ENCODE measurements around the gene HRAS. TPM values are rescaled to one million over a fixed set of nuclear protein-coding genes. Genes with fewer than 3 reads are reported as not detected.

The HRAS gene
- total and polyA plus RNA-seq, 10 donors: 16.6 to 90.9 (median 31.2) TPM

DNA sequence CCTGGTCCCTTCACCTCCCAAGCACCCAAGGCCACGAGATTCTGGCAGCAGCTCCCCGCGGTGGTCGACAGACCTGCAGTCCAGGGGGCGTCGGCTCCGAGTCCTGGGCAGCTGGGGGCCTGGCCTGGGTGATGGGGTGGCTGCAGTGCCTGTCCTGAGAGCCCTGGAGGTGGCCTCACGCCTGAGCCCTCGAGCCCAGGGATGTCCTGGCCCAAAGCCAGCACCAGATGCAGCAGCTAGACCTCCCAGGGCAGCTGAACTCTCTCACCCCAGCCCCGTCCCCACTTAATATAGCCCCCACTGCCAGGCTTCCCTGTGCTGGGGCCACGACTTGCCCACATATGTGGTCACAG is 18.6 kb upstream of the HRAS start:
- no peak for DNase-seq
- no peaks in the 10 kb centered on the region for H3K9me3 ChIP-seq
- H3K36me3 ChIP-seq: peaks cover 0 to 6% (median 0%) of the 10 kb centered on the region in 6 donors
- H3K4me3 ChIP-seq: no peak overlapping the region
- no peak for TF ChIP-seq POLR2A (IDR thresholded peaks at IDR 0.05)
- TF ChIP-seq POLR2AphosphoS5 (IDR thresholded peaks at IDR 0.05): no peak
- intact Hi-C loops (cut with DNase I; ENCODE audit: low total_unique reads): loop anchor here (10.0 kb wide), 1 partner anchor 171 kb away; no protein-coding TSS in a partner anchor
- 60 to 72% (median 65%) methylated on average over 6 to 11 of the region's 11 CpGs for WGBS, 5 donors
- peaks cover 5 to 40% (median 26%) of the 10 kb centered on the region in 6 donors for H3K4me1 ChIP-seq
- no peak overlapping the region for H3K27ac ChIP-seq
- H3K27me3 ChIP-seq (replicated peaks in 1 of 7): peaks cover 2 to 66% (median 37%) of the 10 kb centered on the region in 7 donors

DNA sequence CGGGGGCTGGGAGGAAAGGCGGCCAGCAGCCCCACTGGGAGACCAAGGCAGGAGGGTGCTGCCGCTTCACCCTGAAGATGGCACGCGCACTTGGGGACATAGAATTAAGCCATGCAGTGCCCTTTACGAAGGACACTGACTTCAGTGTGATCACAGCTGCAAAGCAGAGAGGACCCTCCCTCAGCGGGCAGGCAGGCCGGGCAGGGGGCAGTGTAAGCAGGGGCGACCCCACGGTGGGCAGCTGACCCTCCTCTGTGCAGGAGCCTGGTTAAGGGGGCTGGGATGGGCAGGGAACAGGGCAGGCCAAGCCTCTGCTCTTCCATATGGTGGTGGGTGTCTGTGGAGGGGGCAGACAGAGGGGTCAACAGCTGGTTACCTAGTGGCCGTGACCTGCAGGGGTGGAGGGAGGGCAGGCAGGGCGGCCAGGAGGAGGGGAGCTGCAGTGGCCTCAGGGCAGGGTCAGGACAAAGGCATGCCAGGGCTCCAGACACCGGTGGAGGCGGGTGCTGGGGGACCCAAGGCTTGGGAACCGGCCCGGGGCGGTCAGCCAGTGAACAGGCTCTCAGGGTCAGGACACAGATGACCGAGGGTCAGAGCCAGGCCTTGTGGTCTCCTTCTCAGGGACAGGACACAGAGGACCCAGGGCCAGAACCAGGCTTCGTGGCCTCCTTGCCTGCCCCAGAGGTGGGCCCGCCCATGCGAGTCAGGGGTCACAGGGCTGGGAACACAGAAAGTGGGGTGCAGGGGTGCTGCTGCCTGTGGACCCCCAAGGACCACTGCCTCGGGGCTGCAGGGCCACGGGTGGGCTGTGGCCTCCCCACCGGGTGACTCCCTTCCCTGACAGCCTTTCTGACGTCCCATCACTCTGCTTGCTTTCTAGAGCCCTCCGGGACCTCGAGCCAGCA is 18.0 kb upstream of the HRAS start:
- no peaks in the 10 kb centered on the region for H3K9me3 ChIP-seq
- H3K27me3 ChIP-seq (replicated peaks in 1 of 7): peaks cover 2 to 60% (median 37%) of the 10 kb centered on the region in 7 donors
- 82 to 90% (median 87%) methylated on average over 24 to 27 of the region's 27 CpGs for WGBS, 5 donors
- no peak overlapping the region for H3K4me3 ChIP-seq
- intact Hi-C loops (cut with DNase I; ENCODE audit: low total_unique reads): loop anchor here (10.0 kb wide), 1 partner anchor 171 kb away; no protein-coding TSS in a partner anchor
- peaks cover 0 to 6% (median 0%) of the 10 kb centered on the region in 6 donors for H3K36me3 ChIP-seq
- peaks cover 5 to 40% (median 26%) of the 10 kb centered on the region in 6 donors for H3K4me1 ChIP-seq
- DNase-seq: no peak
- no peak for TF ChIP-seq POLR2A (IDR thresholded peaks at IDR 0.05)
- TF ChIP-seq, protein P1, sequence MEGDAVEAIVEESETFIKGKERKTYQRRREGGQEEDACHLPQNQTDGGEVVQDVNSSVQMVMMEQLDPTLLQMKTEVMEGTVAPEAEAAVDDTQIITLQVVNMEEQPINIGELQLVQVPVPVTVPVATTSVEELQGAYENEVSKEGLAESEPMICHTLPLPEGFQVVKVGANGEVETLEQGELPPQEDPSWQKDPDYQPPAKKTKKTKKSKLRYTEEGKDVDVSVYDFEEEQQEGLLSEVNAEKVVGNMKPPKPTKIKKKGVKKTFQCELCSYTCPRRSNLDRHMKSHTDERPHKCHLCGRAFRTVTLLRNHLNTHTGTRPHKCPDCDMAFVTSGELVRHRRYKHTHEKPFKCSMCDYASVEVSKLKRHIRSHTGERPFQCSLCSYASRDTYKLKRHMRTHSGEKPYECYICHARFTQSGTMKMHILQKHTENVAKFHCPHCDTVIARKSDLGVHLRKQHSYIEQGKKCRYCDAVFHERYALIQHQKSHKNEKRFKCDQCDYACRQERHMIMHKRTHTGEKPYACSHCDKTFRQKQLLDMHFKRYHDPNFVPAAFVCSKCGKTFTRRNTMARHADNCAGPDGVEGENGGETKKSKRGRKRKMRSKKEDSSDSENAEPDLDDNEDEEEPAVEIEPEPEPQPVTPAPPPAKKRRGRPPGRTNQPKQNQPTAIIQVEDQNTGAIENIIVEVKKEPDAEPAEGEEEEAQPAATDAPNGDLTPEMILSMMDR (IDR thresholded peaks at IDR 0.05 in 8 of 11, conservative IDR thresholded peaks at IDR 0.05 in 3 of 11): no peak
- no peak for TF ChIP-seq POLR2AphosphoS5 (IDR thresholded peaks at IDR 0.05)
- no peak overlapping the region for H3K27ac ChIP-seq

DNA sequence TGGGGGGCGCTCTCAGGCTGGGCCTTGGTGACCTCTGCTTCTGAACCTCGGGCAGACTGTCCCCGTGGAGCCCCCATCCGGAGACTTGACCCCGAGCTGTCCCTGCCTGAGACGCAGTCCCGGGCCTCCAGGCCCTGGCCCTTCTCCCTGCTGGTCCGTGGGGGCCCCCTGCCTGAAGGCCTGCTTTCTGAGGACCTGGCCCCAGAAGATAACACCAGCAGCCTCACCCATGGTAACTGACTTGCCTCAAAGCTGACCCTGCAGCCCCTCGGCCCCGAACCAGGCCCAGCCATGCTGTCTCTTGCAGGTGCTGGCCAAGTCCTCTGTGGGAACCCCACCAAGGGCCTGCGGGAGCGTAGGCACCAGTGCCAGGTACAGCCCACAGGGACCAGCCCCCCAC is 16.2 kb upstream of the HRAS start:
- 67 to 94% (median 80%) methylated on average over 5 to 12 of the region's 12 CpGs for WGBS, 5 donors
- H3K4me1 ChIP-seq: peaks cover 5 to 36% (median 25%) of the 10 kb centered on the region in 6 donors
- no peak for DNase-seq

DNA sequence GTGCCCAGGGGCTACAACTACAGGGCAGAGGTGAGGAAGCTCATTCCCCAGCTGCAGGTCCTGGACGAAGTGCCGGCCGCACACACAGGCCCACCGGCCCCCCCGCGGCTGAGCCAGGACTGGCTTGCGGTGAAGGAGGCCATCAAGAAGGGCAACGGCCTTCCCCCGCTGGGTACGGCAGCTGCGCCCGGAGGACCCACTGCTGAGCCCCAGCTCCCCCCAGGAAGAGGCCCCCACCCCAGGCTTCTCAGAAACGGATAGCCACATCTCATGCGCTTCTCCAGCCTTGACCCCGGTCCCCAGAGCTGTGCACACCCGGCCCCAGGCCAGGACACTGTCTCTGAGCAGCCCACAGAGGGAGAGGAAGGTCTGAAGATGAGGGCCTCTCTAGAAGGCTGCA is 15.8 kb upstream of the HRAS start:
- Histone ChIP-seq H3K27me3 (replicated peaks in 1 of 7) (peaks cover 2 to 38% (median 26%) of the 10 kb centered on the region in 7 donors), H3K27ac (no peak overlapping the region), H3K9me3 (no peaks in the 10 kb centered on the region), H3K36me3 (peaks cover 0 to 6% (median 0%) of the 10 kb centered on the region in 6 donors), H3K4me1 (peaks cover 5 to 31% (median 21%) of the 10 kb centered on the region in 6 donors), H3K4me3 (no peak overlapping the region)
- no peak for DNase-seq
- WGBS, 5 donors: 56 to 95% (median 87%) methylated on average over 3 to 16 of the region's 16 CpGs
- intact Hi-C loops (cut with DNase I; ENCODE audit: low total_unique reads): loop anchor here (10.0 kb wide), 1 partner anchor 174 kb away; no protein-coding TSS in a partner anchor
- TF ChIP-seq POLR2AphosphoS5 (IDR thresholded peaks at IDR 0.05) (no peak), POLR2A (IDR thresholded peaks at IDR 0.05) (no peak)
- TF ChIP-seq, protein P1 (IDR thresholded peaks at IDR 0.05 in 8 of 11, conservative IDR thresholded peaks at IDR 0.05 in 3 of 11): no peak

More for the DNA sequence above, 16.2 kb upstream of the HRAS start:
- intact Hi-C loops (cut with DNase I; ENCODE audit: low total_unique reads): loop anchor here (10.0 kb wide), 1 partner anchor 173 kb away; no protein-coding TSS in a partner anchor
- peaks cover 2 to 42% (median 31%) of the 10 kb centered on the region in 7 donors for H3K27me3 ChIP-seq (replicated peaks in 1 of 7)
- peaks cover 0 to 6% (median 0%) of the 10 kb centered on the region in 6 donors for H3K36me3 ChIP-seq
- H3K4me3 ChIP-seq: no peak overlapping the region
- TF ChIP-seq POLR2AphosphoS5 (IDR thresholded peaks at IDR 0.05) (no peak), POLR2A (IDR thresholded peaks at IDR 0.05) (no peak)
- TF ChIP-seq, protein P1 (IDR thresholded peaks at IDR 0.05 in 8 of 11, conservative IDR thresholded peaks at IDR 0.05 in 3 of 11): no peak
- H3K9me3 ChIP-seq: no peaks in the 10 kb centered on the region
- no peak overlapping the region for H3K27ac ChIP-seq

All from spleen (tissue), 11 donors.